Limb (tissue), 2 donors: ENCODE measurements around the gene ETS1.
"Not testable (repeated sequence)": the region's sequence is repeated elsewhere in the genome, so short reads cannot be mapped to it uniquely, and the experiment has no call there.

Experiments used
- DNase-seq, 2 donors: peaks; one replicate each; pipeline ENCODE4 v3.0.0-alpha.2; 2016; ENCODE audit errors: extremely low spot score in 2 of 2

The ETS1 gene

GRCh38 chr11:128447233-128447632, 140.1 kb downstream of the ETS1 start:
- DNase-seq: no peak

GRCh38 chr11:128445921-128446320, 141.4 kb downstream of the ETS1 start:
- not testable (repeated sequence) for DNase-seq

GRCh38 chr11:128437136-128437535, 150.2 kb downstream of the ETS1 start:
- no peak for DNase-seq

- DNase-seq: no peak
Observed at GRCh38 chr11:128434818-128435217, 152.5 kb downstream of the ETS1 start.

GRCh38 chr11:128434411-128434810, 152.9 kb downstream of the ETS1 start:
- DNase-seq: no peak

- DNase-seq: no peak
Observed at GRCh38 chr11:128432926-128433325, 154.4 kb downstream of the ETS1 start.

- DNase-seq: no peak
Observed at GRCh38 chr11:128431931-128432330, 155.4 kb downstream of the ETS1 start.

- DNase-seq: no peak
Observed at GRCh38 chr11:128428935-128429334, 158.4 kb downstream of the ETS1 start.

GRCh38 chr11:128424851-128425285, 162.5 kb downstream of the ETS1 start:
- peak; percentile 31 to 69 for DNase-seq

GRCh38 chr11:128424271-128424711, 163.1 kb downstream of the ETS1 start:
- peak; percentile 56 to 68 for DNase-seq

GRCh38 chr11:128422576-128423370, 164.6 kb downstream of the ETS1 start:
- DNase-seq: peak in 1 of 2 donors; percentile 58

GRCh38 chr11:128421577-128422330, 165.6 kb downstream of the ETS1 start:
- no peak for DNase-seq

GRCh38 chr11:128420951-128421350, 166.4 kb downstream of the ETS1 start:
- no peak for DNase-seq

GRCh38 chr11:128420265-128420664, 167.1 kb downstream of the ETS1 start:
- no peak for DNase-seq

GRCh38 chr11:128419012-128419767, 168.2 kb downstream of the ETS1 start:
- DNase-seq: no peak

GRCh38 chr11:128417607-128418324, 169.6 kb downstream of the ETS1 start:
- peak in 1 of 2 donors; percentile 55 for DNase-seq

GRCh38 chr11:128416976-128417375, 170.4 kb downstream of the ETS1 start:
- DNase-seq: no peak

GRCh38 chr11:128415539-128415938, 171.8 kb downstream of the ETS1 start:
- DNase-seq: no peak

GRCh38 chr11:128412847-128413791, 174.2 kb downstream of the ETS1 start:
- no peak for DNase-seq

GRCh38 chr11:128411812-128412211, 175.5 kb downstream of the ETS1 start:
- DNase-seq: no peak
